GM21786 (cell line): ENCODE data around the gene ZSWIM4.
"Not testable (repeated sequence)": the region's sequence is repeated elsewhere in the genome, so short reads cannot be mapped to it uniquely, and the experiment has no call there.

Experiments
- ATAC-seq: cut with Tn5 transposase; IDR thresholded peaks from one replicate; pipeline ENCODE4 v1.9.1; 2021; ENCODE audit not compliant: unreplicated experiment

The ZSWIM4 gene

GRCh38 chr19:13794757-13795589 lies at the start of gene ZSWIM4:
Gene ZSWIM4, plus strand, starts transcription at chr19:13795443. Its CDS starts 206 bp downstream, at chr19:13795649.
- ATAC-seq = peak; percentile 86

- ATAC-seq = no peak
Measured at GRCh38 chr19:13747098-13747453, 48.2 kb upstream of the ZSWIM4 start.

- no peak for ATAC-seq
Measured at GRCh38 chr19:13748169-13748828, 46.9 kb upstream of the ZSWIM4 start.

GRCh38 chr19:13751436-13751835 lies 43.8 kb upstream of the ZSWIM4 start:
- ATAC-seq = no peak

GRCh38 chr19:13753622-13754021 lies 41.6 kb upstream of the ZSWIM4 start:
- ATAC-seq = not testable (repeated sequence)

GRCh38 chr19:13756210-13756609 lies 39.0 kb upstream of the ZSWIM4 start:
- ATAC-seq = no peak

- no peak for ATAC-seq
Measured at GRCh38 chr19:13757805-13758772, 37.2 kb upstream of the ZSWIM4 start.

GRCh38 chr19:13758795-13759194 lies 36.4 kb upstream of the ZSWIM4 start:
- no peak for ATAC-seq

GRCh38 chr19:13761423-13761822 lies 33.8 kb upstream of the ZSWIM4 start:
- ATAC-seq = no peak

GRCh38 chr19:13762635-13763235 lies 32.5 kb upstream of the ZSWIM4 start:
- no peak for ATAC-seq

GRCh38 chr19:13763265-13763664 lies 32.0 kb upstream of the ZSWIM4 start:
- no peak for ATAC-seq

GRCh38 chr19:13764101-13764807 lies 31.0 kb upstream of the ZSWIM4 start, which contains the start of gene MRI1:
Gene MRI1, plus strand, starts transcription at chr19:13764522. Its CDS starts 67 bp downstream, at chr19:13764589.
- ATAC-seq = no peak

- no peak for ATAC-seq
Measured at GRCh38 chr19:13764821-13765394, 30.3 kb upstream of the ZSWIM4 start.

- no peak for ATAC-seq
Measured at GRCh38 chr19:13765395-13766094, 29.7 kb upstream of the ZSWIM4 start.

GRCh38 chr19:13766095-13766481 lies 29.2 kb upstream of the ZSWIM4 start:
- no peak for ATAC-seq

GRCh38 chr19:13768510-13768909 lies 26.7 kb upstream of the ZSWIM4 start:
- ATAC-seq = no peak

GRCh38 chr19:13770013-13770635 lies 25.1 kb upstream of the ZSWIM4 start:
- ATAC-seq = no peak
